Activated naive CD4-positive, alpha-beta T cell treated with anti-CD3 and anti-CD28 coated beads for 36 hours (primary cell): Measurements from ENCODE around the gene GLIS1. TPM values are rescaled to one million over a fixed set of nuclear protein-coding genes. Genes with fewer than 3 reads are reported as not detected.

Experiments
- CTCF ChIA-PET: fragments of 350-600 bp; sonication (Branson Sonifier 250); formaldehyde crosslinking; loops from one replicate; lab custom pipeline; 2021; ENCODE audit warnings: antibody characterized with exemption; lab: Charles Lee
- DNase-seq: peaks from one replicate; pipeline ENCODE4 v3.0.0-alpha.2; 2020
- H3K27ac Mint-ChIP-seq: one replicate; pipeline ENCODE4 v1.8.0; 2021; ENCODE audit warnings: mild to moderate bottlenecking, mixed read lengths
- H3K27me3 Mint-ChIP-seq: one replicate; pipeline ENCODE4 v1.8.0; 2021; ENCODE audit warnings: low read depth, mixed read lengths
- H3K36me3 Mint-ChIP-seq: one replicate; pipeline ENCODE4 v1.8.0; 2021; ENCODE audit warnings: low read depth, mixed read lengths
- H3K4me1 Mint-ChIP-seq: one replicate; pipeline ENCODE4 v1.8.0; 2021; ENCODE audit warnings: low read depth, mixed read lengths
- H3K4me3 Mint-ChIP-seq: one replicate; pipeline ENCODE4 v1.8.0; 2021; ENCODE audit warnings: mild to moderate bottlenecking, moderate library complexity, mixed read lengths
- H3K9me3 Mint-ChIP-seq: one replicate; pipeline ENCODE4 v1.8.0; 2021; ENCODE audit warnings: mixed read lengths
- intact Hi-C: fragments of 100-400 bp; cut with micrococcal nuclease; formaldehyde crosslinking; loops from one replicate; pipeline ENCODE4 v1.15.1; 2023
- total RNA-seq, 2 experiments: library from RNA; stranded (reverse); gene quantifications; one replicate each; pipeline ENCODE4 v1.2.3, GENCODE V29; 2021

GLIS1 gene
- total RNA-seq, 2 experiments from 2014 or later = not detected

- Mint-ChIP-seq H3K4me3 (no peak overlapping the region), H3K27ac (no peak overlapping the region), H3K4me1 (no peaks in the 10 kb centered on the region), H3K9me3 (no peaks in the 10 kb centered on the region), H3K27me3 (no peaks in the 10 kb centered on the region), H3K36me3 (no peaks in the 10 kb centered on the region)
- DNase-seq = peak; percentile 1
- intact Hi-C loops = no loop called here
- CTCF ChIA-PET = no interaction called here
These were observed 161.9 kb downstream of the GLIS1 start for GRCh38 chr1:53576866-53577760.

DNA sequence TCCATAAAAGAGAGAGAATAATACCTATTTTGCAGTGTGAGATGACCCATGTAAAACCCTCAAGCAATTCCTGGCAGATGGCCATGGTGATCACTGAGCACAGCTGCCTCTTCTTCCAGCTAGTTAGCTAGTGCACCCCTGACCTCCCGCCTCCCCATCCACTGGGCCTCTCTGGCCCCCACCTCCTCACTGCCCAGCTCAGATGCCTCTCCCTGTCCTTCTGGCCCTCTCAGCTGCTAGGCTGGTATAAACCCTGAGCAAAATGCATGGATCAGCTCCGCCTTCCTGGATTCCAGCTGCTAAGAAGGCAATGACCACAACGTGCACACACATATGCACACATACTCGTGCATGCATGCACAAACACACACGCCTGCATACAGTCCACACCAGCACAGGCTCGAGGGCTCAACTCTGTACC lies 162.6 kb downstream of the GLIS1 start:
- Mint-ChIP-seq H3K36me3 (no peaks in the 10 kb centered on the region), H3K4me3 (no peak overlapping the region), H3K27me3 (no peaks in the 10 kb centered on the region), H3K9me3 (no peaks in the 10 kb centered on the region), H3K27ac (no peak overlapping the region), H3K4me1 (no peaks in the 10 kb centered on the region)
- intact Hi-C loops = no loop called here
- CTCF ChIA-PET = no interaction called here
- DNase-seq = no peak

GRCh38 chr1:53575955-53576320 lies 163.0 kb downstream of the GLIS1 start:
- CTCF ChIA-PET = no interaction called here
- no peak overlapping the region for H3K4me3 Mint-ChIP-seq
- no peak for DNase-seq
- intact Hi-C loops = no loop called here
- no peaks in the 10 kb centered on the region for H3K36me3 Mint-ChIP-seq
- H3K4me1 Mint-ChIP-seq = no peaks in the 10 kb centered on the region
- no peak overlapping the region for H3K27ac Mint-ChIP-seq
- no peaks in the 10 kb centered on the region for H3K9me3 Mint-ChIP-seq
- H3K27me3 Mint-ChIP-seq = no peaks in the 10 kb centered on the region

DNA sequence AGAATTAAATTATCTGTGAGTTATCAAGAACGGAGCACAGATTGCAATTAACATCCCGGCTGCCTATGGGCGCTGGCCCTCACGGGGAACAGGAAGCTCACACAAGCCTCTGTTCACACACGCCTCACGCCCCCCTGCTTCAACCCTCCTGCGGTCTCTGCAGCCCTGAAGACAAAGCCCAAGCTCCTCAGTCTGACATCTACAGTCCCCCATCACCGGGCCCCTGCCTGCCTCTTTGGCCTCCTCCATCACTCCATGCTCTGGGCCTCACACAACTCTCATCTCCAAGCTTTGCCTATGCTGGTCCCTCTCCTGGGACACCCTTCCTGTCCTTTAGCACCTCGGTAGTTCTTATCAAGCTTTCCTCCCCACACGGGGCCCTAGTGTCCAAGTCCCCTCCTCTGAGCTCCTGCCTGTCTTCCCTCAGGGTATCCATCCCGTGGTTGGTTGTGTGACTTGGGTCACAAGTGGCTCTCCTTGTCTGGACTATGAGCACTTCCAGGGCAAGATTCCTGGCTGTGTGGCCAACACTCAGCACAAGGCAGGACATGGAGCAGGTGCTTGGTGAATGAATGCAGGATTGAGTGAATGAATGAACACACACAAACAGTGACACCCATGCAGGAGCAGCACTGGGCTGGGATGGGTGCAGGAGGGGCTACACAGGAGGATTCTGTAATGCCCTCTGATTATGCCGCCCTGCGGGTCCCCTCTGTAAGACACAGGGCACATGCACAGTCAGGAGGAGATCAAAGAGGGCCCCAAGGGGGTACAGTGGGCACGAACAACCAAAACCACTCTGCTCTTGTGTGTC lies 163.6 kb downstream of the GLIS1 start:
- Mint-ChIP-seq H3K27me3 (no peaks in the 10 kb centered on the region), H3K9me3 (no peaks in the 10 kb centered on the region), H3K36me3 (no peaks in the 10 kb centered on the region), H3K4me3 (no peak overlapping the region), H3K4me1 (no peaks in the 10 kb centered on the region), H3K27ac (no peak overlapping the region)
- CTCF ChIA-PET = no interaction called here
- DNase-seq = peak; percentile 4
- intact Hi-C loops = no loop called here

- peak; percentile 1 for DNase-seq
- Mint-ChIP-seq H3K4me1 (no peaks in the 10 kb centered on the region), H3K36me3 (no peaks in the 10 kb centered on the region), H3K27ac (no peak overlapping the region), H3K9me3 (no peaks in the 10 kb centered on the region), H3K4me3 (no peak overlapping the region), H3K27me3 (no peaks in the 10 kb centered on the region)
- intact Hi-C loops = no loop called here
- CTCF ChIA-PET = no interaction called here
These were observed 164.3 kb downstream of the GLIS1 start for GRCh38 chr1:53574621-53575020.

- intact Hi-C loops = no loop called here
- CTCF ChIA-PET = no interaction called here
- no peak overlapping the region for H3K4me3 Mint-ChIP-seq
- no peak overlapping the region for H3K27ac Mint-ChIP-seq
- no peaks in the 10 kb centered on the region for H3K27me3 Mint-ChIP-seq
- H3K9me3 Mint-ChIP-seq = no peaks in the 10 kb centered on the region
- DNase-seq = peak; percentile 1
- H3K4me1 Mint-ChIP-seq = no peaks in the 10 kb centered on the region
- H3K36me3 Mint-ChIP-seq = no peaks in the 10 kb centered on the region
These were observed 165.0 kb downstream of the GLIS1 start for GRCh38 chr1:53573931-53574330.

DNA sequence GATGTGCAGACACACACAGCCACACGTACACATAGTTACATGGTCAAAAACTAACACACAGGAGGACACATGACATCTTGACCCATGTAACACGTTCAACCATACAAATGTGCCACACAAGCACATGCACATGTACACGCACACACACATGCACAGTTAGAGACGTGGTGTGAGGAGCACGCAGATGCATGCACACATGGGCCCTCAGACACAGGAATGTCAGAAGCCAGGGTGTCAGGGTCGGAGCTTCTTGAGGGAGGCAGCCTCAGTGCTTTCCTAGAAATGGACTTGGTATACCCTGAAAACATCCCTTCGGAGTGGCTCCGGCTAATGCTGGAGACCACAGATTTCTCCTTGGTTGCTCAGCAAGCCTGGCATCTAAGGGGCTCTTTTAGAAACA lies 165.4 kb downstream of the GLIS1 start:
- DNase-seq = peak; percentile 0
- H3K9me3 Mint-ChIP-seq = no peaks in the 10 kb centered on the region
- no peak overlapping the region for H3K27ac Mint-ChIP-seq
- intact Hi-C loops = no loop called here
- no peaks in the 10 kb centered on the region for H3K27me3 Mint-ChIP-seq
- H3K4me1 Mint-ChIP-seq = no peaks in the 10 kb centered on the region
- no peak overlapping the region for H3K4me3 Mint-ChIP-seq
- CTCF ChIA-PET = no interaction called here
- H3K36me3 Mint-ChIP-seq = no peaks in the 10 kb centered on the region

- Mint-ChIP-seq H3K27me3 (no peaks in the 10 kb centered on the region), H3K4me1 (no peaks in the 10 kb centered on the region), H3K9me3 (no peaks in the 10 kb centered on the region), H3K4me3 (no peak overlapping the region), H3K27ac (no peak overlapping the region), H3K36me3 (no peaks in the 10 kb centered on the region)
- DNase-seq = no peak
- intact Hi-C loops = no loop called here
- CTCF ChIA-PET = interaction anchor here (1.1 to 1.3 kb wide), 2 partner anchors 9 to 37 kb away, joined by 3 read pairs; no protein-coding TSS in a partner anchor
These were observed 166.2 kb downstream of the GLIS1 start for GRCh38 chr1:53572815-53573173.

GRCh38 chr1:53572065-53572814 lies 166.7 kb downstream of the GLIS1 start:
- peak; percentile 3 for DNase-seq
- Mint-ChIP-seq H3K27ac (no peak overlapping the region), H3K36me3 (peaks cover 1% of the 10 kb centered on the region), H3K27me3 (no peaks in the 10 kb centered on the region), H3K4me1 (no peaks in the 10 kb centered on the region), H3K4me3 (no peak overlapping the region), H3K9me3 (peaks cover 2% of the 10 kb centered on the region)
- CTCF ChIA-PET = interaction anchor here (1.1 to 1.3 kb wide), 2 partner anchors 10 to 37 kb away, joined by 3 read pairs; no protein-coding TSS in a partner anchor
- intact Hi-C loops = no loop called here

DNA sequence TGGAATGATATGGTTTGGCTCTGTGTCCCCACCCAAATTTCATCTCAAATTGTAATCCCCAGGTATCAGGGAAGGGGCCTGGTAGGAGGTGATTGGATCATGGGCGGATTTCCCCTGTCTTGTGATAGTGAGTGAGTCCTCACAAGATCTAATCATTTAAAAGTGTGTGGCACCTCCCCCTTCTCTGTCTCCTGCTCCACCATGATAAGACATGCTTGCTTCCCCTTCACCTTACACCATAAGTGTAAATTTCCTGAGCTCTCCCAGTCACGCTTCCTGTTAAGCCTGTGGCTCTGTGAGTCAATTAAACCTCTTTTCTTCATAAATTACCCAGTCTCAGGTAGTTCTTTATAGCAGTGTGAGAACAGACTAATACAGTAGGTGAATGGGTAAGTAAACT lies 170.4 kb downstream of the GLIS1 start:
- no peak for DNase-seq
- H3K9me3 Mint-ChIP-seq = peaks cover 7% of the 10 kb centered on the region
- H3K36me3 Mint-ChIP-seq = peaks cover 4% of the 10 kb centered on the region
- CTCF ChIA-PET = no interaction called here
- no peak overlapping the region for H3K4me3 Mint-ChIP-seq
- peaks cover under 1% of the 10 kb centered on the region for H3K4me1 Mint-ChIP-seq
- H3K27me3 Mint-ChIP-seq = peaks cover 1% of the 10 kb centered on the region
- H3K27ac Mint-ChIP-seq = no peak overlapping the region
- intact Hi-C loops = no loop called here

- peaks cover 7% of the 10 kb centered on the region for H3K9me3 Mint-ChIP-seq
- CTCF ChIA-PET = no interaction called here
- peaks cover 4% of the 10 kb centered on the region for H3K36me3 Mint-ChIP-seq
- no peak overlapping the region for H3K27ac Mint-ChIP-seq
- H3K27me3 Mint-ChIP-seq = peaks cover 1% of the 10 kb centered on the region
- no peak overlapping the region for H3K4me3 Mint-ChIP-seq
- intact Hi-C loops = no loop called here
- peaks cover 3% of the 10 kb centered on the region for H3K4me1 Mint-ChIP-seq
- DNase-seq = peak; percentile 2
These were observed 171.1 kb downstream of the GLIS1 start for GRCh38 chr1:53567851-53568250.

DNA sequence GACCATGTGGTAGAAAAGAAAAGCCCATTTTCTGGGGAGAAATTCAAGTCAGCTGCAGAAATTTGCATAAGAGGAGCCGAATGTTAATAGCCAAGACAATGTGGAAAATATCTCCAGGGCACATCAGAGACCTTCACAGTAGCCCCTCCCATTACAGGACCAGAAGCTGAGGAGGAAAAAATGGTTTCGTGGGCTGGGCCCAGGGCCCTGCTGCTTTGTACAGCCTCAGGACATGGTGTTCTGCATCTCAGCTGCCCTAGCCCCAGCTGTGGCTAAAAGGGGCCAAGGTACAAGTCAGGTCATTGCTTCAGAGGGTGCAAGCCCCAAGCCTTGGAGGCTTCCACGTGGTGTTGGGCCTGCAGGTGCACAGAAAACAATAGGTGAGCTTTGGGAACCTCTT lies 171.5 kb downstream of the GLIS1 start:
- H3K9me3 Mint-ChIP-seq = peaks cover 7% of the 10 kb centered on the region
- peaks cover 1% of the 10 kb centered on the region for H3K27me3 Mint-ChIP-seq
- intact Hi-C loops = no loop called here
- H3K36me3 Mint-ChIP-seq = peaks cover 4% of the 10 kb centered on the region
- no peak for DNase-seq
- H3K27ac Mint-ChIP-seq = no peak overlapping the region
- CTCF ChIA-PET = no interaction called here
- peaks cover 7% of the 10 kb centered on the region for H3K4me1 Mint-ChIP-seq
- H3K4me3 Mint-ChIP-seq = no peak overlapping the region
